Anterior cingulate cortex (tissue), 58 donors: Measurements from ENCODE around the gene EFL1.
"Not testable (repeated sequence)": the region's sequence is repeated elsewhere in the genome, so short reads cannot be mapped to it uniquely, and the experiment has no call there.

Experiments used
- DNase-seq, 58 donors: peaks; one replicate each; lab custom pipeline; 2025; lab: John Stamatoyannopoulos, UW

The EFL1 gene

GRCh38 chr15:82282386-82282785 is 19.9 kb upstream of the EFL1 start:
- DNase-seq = not testable (repeated sequence)

DNA sequence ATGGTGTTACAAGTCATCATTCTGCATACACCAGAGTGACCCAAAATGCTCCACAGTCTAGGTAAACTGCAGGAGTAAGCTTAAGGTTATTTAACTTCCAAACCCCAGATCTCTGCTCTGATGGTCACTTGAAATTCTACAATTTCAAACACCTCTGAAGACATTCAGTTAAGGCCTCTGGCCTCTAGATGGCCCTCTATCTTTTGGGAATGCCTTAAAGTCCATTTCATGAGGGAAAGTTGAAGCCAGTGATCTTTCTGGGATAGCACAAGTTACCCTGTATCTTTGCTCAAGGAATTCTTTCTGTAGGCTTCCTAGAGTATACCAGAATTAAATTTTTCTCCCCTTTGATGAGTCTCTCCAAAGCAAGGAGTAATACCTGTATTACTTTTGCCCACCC is 18.7 kb upstream of the EFL1 start:
- DNase-seq = not testable (repeated sequence)

GRCh38 chr15:82275410-82275809 is 12.9 kb upstream of the EFL1 start:
- no peak for DNase-seq

GRCh38 chr15:82272154-82272553 is 9.6 kb upstream of the EFL1 start:
- DNase-seq = no peak

- not testable (repeated sequence) for DNase-seq
These were observed 5.9 kb upstream of the EFL1 start for GRCh38 chr15:82268454-82268853.

DNA sequence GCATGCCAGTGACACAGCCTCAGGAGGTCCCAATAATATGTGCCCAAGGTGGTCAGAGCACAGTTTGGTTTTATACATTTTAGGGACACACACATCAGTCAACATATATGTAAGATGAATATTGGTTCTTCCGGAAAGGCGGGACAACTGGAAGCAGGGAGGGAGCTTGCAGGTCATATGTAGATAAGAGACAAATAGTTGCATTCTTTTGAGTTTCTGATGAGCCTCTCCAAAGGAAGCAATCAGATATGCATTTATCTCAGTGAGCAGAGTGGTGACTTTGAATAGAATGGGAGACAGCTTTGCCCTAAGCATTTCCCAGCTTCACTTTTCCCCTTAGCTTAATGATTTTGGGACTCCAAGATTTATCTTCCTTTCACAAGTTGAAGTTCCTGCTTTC is 4.6 kb upstream of the EFL1 start:
- DNase-seq = not testable (repeated sequence)

DNA sequence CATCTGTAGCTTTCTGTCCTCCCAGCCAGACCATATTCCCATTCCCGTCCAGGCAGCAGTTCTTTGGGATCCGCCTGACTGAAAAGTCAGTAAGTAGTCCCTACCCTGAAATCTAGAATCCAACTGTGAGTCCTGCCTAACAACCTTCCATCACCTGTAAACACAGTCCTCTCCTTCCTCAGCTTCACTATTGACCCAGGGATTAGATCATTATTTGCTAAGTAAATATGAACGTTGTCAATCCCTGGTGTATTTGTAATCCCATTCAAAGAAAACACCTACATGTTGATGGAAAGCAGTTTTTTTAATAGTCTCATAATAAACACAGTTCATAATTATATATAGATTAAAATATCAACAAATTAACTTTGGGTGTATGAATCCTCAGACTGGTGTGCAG is 816 bp upstream of the EFL1 start:
- DNase-seq = no peak

- DNase-seq = peak in 8 of 58 donors; percentile 3 to 51 (median 27)
These were observed 740 bp downstream of the EFL1 start for GRCh38 chr15:82261566-82262421.

GRCh38 chr15:82248261-82248660 is 14.3 kb downstream of the EFL1 start:
- not testable (repeated sequence) for DNase-seq

GRCh38 chr15:82245956-82246355 is 16.6 kb downstream of the EFL1 start:
- not testable (repeated sequence) for DNase-seq

GRCh38 chr15:82243644-82244043 is 18.9 kb downstream of the EFL1 start:
- DNase-seq = not testable (repeated sequence)

DNA sequence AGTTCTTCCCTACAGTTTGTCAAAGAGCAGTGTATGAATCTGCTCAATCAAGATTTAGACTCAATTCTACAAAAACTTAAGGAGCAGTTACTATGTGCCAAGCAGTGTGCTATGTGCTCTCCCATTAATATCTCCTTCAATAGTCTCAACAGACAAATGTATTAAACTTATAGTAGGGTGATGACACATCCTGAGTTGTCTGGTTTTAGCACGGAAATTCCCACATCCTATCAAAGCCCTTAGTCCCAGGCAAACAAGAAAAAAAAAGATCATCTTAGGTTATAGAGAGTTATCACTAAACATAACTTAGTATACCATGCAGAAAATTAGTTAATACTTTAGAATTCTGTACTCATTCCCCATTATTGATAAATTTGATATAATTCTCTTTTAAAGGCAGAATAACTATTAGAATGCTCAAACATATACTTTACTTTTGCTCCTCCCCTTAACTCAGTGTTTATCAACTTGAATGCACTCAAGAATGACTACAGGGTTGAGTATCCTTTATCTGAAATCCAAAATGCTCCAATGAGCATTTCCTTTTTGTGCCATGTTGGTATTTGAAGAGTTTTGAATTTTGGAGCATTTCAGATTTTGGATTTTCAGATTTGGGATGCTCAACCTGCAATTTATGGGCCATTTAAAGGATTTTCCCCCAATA is 20.6 kb downstream of the EFL1 start:
- DNase-seq = not testable (repeated sequence)

GRCh38 chr15:82239685-82240391 is 22.7 kb downstream of the EFL1 start:
- no peak for DNase-seq

DNA sequence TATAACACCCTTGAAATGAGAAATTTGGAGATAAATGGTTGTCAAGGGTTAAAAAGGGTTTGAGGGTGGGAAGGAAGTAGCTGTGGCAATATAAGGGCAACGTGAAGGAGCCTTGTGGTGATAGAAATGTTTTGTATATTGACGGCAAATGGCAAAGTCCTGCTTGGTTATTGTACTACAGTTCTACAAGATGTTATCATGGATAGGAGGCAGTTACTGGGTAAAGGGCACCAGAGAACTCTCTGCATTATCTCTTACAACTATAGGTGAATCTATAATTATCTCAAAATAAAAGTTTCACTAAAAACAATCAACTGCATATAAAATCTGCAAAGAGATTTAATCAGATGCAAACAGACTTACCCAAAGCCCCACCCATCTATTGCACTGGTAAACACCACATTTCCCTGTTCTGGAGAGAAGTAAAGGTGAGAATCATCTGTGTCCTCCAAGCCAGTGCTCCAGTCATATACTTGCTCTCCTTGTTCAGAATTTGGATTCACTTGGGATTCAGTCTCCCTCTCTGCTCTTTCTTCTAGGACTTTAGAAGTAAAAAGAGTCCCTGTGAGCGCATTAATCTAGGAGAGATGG is 24.5 kb downstream of the EFL1 start:
- DNase-seq = not testable (repeated sequence)

GRCh38 chr15:82231842-82232241 is 30.7 kb downstream of the EFL1 start:
- DNase-seq = no peak

DNA sequence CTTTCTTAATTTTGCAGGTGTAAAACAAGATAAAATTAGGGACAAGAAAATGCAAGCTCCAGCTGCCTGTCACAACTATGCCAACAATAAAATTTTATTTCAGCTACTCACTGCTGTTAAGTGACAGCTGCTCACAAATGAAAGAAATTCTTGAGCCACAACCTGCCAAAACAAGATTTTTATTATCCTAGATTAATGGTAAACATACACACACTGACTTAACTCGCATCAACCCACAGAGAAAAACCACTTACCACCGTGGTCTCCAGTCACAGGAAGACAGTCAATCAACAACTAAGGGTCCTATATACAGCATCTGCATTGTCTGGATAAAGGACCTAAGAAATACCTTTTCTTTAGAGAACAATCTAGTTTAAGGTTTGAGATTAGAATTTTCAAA is 31.3 kb downstream of the EFL1 start:
- DNase-seq = no peak

DNA sequence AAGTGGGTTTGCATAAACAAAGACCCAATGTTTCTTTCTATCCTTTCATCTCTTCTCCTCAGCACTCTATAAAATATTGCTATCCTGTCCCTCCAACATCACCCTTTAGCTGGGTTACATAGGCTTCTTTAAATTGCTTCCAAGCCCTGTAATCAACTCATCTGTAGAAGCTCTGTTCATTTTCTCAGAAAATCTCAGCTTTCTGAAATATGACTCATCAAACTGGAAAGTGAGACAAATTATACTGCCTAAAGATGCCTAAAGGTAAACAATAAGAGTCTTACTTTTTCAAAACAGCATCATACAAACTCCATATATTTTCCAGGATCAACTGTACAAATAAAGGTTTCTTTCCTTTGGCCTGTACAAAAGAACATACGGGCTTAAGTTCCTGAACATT is 33.8 kb downstream of the EFL1 start:
- DNase-seq = no peak

GRCh38 chr15:82221535-82221934 is 41.0 kb downstream of the EFL1 start:
- DNase-seq = peak in 6 of 58 donors; percentile 0 to 15 (median 8)

GRCh38 chr15:82216092-82216491 is 46.4 kb downstream of the EFL1 start:
- DNase-seq = not testable (repeated sequence)

DNA sequence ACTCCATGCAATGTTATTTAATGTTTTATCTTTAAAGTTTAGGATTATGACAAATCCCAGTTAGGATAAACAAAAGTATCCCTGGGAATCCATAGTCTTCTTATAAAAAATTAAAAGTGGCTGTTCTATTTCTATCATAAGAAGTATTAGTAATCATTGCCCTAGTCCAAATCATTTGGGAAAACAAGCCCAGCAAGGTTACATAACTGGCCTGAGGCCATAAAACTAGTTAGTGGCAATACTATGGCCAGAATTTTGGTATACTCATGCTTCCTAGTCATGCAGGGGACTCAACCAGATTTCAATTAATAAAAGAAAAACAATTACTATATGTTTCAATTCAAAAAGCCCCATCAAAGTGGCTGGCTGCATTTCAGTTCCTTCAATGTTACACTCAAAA is 50.3 kb downstream of the EFL1 start:
- DNase-seq = not testable (repeated sequence)
